Activated CD8-positive, alpha-beta memory T cell treated with anti-CD3 and anti-CD28 coated beads, Interleukin-2, amount 50 U/mL, for 1 hour (primary cell): ENCODE results near the gene CD52.

Experiments
- DNase-seq: peaks from one replicate; pipeline ENCODE4 v3.0.0-alpha.2; 2020; ENCODE audit errors: extremely low read depth

CD52 gene, protein sequence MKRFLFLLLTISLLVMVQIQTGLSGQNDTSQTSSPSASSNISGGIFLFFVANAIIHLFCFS

GRCh38 chr1:26317612-26318337 is at the start of gene CD52:
TSS of gene CD52 (plus strand) at chr1:26317958. CDS start at chr1:26318018, 60 bp downstream.
- DNase-seq: peak; percentile 71

DNA sequence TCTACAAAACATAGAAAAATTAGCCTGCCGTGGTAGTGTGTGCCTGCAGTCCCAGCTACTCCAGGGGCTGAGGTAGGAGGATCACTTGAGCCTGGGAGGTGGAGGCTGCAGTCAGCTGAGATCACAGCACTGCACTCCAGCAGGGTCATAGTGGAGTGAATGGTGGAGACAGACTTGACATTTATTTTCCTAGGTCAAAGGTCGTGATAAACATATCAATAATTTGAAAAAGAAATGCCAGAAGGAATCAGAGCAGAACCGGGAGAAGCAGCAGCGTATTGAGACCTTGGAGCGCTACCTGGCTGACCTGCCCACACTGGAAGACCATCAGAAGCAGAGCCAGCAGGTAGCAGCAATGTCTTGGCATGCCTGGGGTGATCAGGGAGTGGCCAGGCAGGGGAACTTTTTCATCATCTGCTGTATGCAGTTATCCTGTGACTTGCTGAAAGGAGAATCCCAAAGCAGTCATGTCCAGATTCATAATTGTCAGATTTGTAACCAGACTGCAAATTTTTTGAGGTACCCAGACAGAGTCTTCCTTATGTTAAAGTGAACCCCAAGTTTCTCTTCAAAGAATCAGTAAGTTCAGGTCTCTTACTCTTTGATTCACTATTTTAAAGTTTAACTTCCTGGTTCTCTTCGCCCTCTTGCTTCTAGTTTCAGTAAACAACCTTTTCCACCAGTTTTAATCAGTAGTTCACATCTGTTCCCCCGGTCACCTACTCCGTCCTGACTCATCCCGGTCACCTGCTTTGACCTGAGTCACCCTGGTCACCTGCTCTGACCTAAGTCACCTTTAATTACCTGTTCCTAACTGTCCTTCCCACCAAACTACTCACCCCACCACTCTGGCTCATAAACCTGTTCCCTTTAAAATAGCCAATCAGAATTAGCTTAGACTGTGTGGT is 49.2 kb upstream of the CD52 start:
- DNase-seq: no peak

- no peak for DNase-seq
Observed at GRCh38 chr1:26269198-26269550, 48.6 kb upstream of the CD52 start.

GRCh38 chr1:26274801-26275425 is 42.8 kb upstream of the CD52 start:
- no peak for DNase-seq

DNA sequence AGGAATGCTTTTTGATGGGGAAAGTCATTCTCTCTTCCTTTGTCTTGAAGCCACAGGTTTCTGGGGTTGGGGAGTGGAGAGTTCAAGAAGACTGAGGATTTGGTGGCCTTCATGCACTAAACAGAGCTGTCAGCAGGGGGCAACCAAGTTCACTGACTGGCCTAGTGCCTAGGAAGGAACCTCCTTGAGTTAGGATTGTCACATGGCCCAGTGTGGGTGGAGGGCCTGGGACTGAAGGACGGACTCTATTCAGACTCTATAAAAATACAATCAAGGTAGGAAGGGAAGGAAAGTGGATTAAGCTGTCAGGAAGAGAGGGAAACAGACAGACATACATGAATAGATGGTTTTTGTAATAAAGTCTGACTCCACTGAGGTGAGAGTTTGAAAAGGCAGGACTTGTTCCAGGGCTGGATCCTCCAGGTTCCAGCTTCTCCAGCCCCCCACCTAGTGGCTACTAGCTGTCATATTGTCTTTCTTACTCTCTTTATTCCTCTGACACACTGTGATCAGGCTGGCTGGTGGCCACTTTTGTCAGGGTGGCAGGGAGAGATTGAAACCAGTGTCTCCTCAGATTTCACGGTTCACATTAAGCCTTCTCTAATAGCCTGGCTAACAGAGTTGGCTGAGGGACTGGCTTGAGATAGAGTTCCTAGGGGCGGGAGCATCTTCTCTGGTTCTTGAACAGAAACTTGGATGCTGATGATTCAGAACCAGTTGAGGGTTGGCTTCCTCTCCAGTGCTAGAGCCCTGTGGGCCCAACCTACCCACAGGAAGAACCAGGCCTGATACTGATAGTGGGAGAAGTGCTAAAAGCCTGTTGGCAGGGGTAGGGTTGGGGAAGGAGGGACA is 42.0 kb upstream of the CD52 start:
- no peak for DNase-seq

GRCh38 chr1:26276432-26276838 is 41.3 kb upstream of the CD52 start:
- no peak for DNase-seq

DNA sequence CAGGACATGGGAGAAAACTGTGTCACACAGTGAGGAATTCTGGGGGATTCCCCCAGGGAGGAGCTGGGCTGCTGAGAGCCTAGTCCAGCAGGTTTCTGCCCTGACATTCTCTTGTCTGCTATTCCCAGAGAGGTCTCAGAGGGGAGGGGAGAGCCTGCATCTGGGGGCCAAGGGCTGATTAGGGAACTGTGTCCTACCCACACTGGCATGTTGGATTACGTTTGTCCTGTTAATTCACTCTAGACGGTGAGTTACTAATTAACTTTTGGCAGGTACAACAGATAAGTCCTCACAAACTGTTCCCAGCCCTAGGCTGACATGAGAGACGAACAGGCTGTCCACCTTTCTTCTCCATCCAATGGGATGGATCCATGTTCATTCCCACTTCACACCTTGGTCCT is 40.5 kb upstream of the CD52 start:
- DNase-seq: no peak

GRCh38 chr1:26277719-26278118 is 40.0 kb upstream of the CD52 start:
- no peak for DNase-seq

GRCh38 chr1:26278303-26278702 is 39.5 kb upstream of the CD52 start:
- DNase-seq: no peak

GRCh38 chr1:26278724-26279455 is 38.9 kb upstream of the CD52 start:
- no peak for DNase-seq

DNA sequence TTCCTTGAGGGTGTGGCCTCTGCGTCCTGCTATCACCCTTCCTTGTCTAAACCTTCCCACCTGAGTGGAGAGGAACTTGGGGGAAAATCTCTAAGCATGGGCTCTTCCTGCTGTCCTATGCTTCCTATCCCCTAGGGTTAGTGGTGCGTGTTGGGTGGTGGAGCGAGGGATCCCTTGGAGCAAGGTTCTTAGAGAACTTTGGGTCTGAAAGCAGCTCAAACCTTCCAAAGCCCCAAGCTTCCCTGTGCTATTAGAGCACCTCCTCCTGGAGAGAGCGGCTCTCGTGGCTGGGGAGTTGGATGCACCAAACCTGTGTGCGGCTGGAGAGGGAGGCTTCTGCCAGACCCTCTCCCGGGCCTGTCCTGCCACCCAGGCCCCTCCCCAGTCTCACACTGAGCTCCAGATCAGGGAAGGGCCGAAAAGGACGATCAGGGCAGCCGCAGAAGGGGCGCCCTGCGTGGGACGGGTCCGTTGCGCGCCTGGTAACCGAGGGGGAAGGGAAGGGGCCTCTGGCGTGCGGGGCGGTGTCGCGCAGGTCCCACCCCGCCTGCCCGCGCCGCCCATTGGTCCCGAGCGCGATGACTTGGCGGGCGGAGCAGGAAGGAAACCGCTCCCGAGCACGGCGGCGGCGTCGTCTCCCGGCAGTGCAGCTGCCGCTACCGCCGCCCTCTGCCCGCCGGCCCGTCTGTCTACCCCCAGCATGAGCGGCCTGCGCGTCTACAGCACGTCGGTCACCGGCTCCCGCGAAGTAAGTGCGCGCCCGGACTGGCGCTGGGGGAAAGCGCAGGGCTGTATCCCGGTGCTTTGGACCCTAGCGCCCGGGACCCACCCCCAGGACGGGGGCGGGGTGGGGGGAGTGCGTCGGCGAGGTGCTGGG is 38.1 kb upstream of the CD52 start, which contains the start of gene SH3BGRL3:
Gene SH3BGRL3, plus strand, starts transcription at position 631 of the 877 bp plus-strand sequence. Its CDS starts 70 bp downstream, at position 701.
- DNase-seq: peak; percentile 72

- no peak for DNase-seq
Observed at GRCh38 chr1:26280333-26281042, 37.3 kb upstream of the CD52 start.

GRCh38 chr1:26281091-26281958 is 36.4 kb upstream of the CD52 start:
- DNase-seq: no peak

DNA sequence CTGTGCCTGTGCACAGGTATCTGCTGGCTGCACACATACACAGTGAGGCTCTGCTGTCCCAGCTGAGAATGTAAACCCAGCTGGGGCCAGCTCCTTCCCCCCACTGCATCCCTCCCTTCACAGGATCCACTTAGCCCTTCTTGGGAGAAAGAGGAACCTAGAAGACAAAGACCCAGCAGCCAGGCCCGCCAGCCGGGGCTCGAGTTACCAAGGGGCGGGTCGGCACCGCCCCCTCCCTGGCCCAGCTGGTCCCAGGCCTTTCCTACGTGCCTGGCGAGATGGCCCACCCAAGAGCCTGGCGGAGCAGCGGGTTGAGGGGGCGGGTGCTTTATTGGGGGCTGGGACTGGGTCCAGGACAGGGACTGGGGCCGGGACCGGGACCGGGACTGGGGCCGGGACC is 35.8 kb upstream of the CD52 start:
- no peak for DNase-seq

- DNase-seq: no peak
Observed at GRCh38 chr1:26282401-26282918, 35.3 kb upstream of the CD52 start.

GRCh38 chr1:26283279-26283853 is 34.4 kb upstream of the CD52 start:
- DNase-seq: no peak

GRCh38 chr1:26283871-26284596 is 33.7 kb upstream of the CD52 start:
- DNase-seq: no peak
